ENCODE data around the gene SVOPL.

The SVOPL gene

GRCh38 chr7:138545123-138545522 is 156.0 kb downstream of the SVOPL start:
- TF ChIP-seq FOXA1 (IDR thresholded peaks at IDR 0.05): no peak
- POLR2A ChIA-PET: no interaction called here
- CTCF ChIA-PET: no interaction called here
- DNase-seq (ENCODE audit: extremely low spot score): no peak

Measured in HEK293T (cell line).